Smooth muscle cell (in vitro differentiated cells): ENCODE data around the gene TMEM60. TPM values are rescaled to one million over a fixed set of nuclear protein-coding genes. Genes with fewer than 3 reads are reported as not detected.
A peak's percentile ranks its signal among the peaks of the same experiment; 100 is the strongest.

Experiments
- DNase-seq: peaks from one replicate; lab custom pipeline; 2025; ENCODE audit not compliant: unreplicated experiment; lab: John Stamatoyannopoulos, UW
- H2AFZ ChIP-seq: fragments of 200-600 bp; sonication (generic); 2 replicates; pipeline ENCODE4 v1.6.0; 2016; ENCODE audit warnings: antibody characterized with exemption, low read depth, mild to moderate bottlenecking
- H3F3A ChIP-seq: fragments of 200-600 bp; sonication (generic); 2 replicates; pipeline ENCODE4 v1.6.0; 2017; ENCODE audit warnings: antibody characterized with exemption, low read depth
- H3K27ac ChIP-seq: fragments of 200-600 bp; sonication (generic); 2 replicates; pipeline ENCODE4 v1.5.1; 2016; ENCODE audit warnings: low read depth, mild to moderate bottlenecking
- H3K27me3 ChIP-seq: fragments of 200-600 bp; sonication (generic); 2 replicates; pipeline ENCODE4 v1.6.1; 2016; ENCODE audit warnings: low read depth, mild to moderate bottlenecking
- H3K36me3 ChIP-seq: fragments of 200-600 bp; sonication (generic); 2 replicates; pipeline ENCODE4 v1.5.1; 2016; ENCODE audit warnings: low read depth
- H3K4me1 ChIP-seq: fragments of 200-600 bp; sonication (generic); 2 replicates; pipeline ENCODE4 v1.5.1; 2016; ENCODE audit warnings: low read depth
- H3K4me2 ChIP-seq: fragments of 200-600 bp; sonication (generic); 2 replicates; pipeline ENCODE4 v1.6.0; 2016; ENCODE audit warnings: mild to moderate bottlenecking
- H3K4me3 ChIP-seq: fragments of 200-600 bp; sonication (generic); 2 replicates; pipeline ENCODE4 v1.5.1; 2016; ENCODE audit warnings: mild to moderate bottlenecking
- H3K79me2 ChIP-seq: fragments of 200-600 bp; sonication (generic); 2 replicates; pipeline ENCODE4 v1.6.0; 2016; ENCODE audit warnings: low read depth, mild to moderate bottlenecking
- H3K9ac ChIP-seq: fragments of 200-600 bp; sonication (generic); 2 replicates; pipeline ENCODE4 v1.6.0; 2016; ENCODE audit warnings: low read depth
- H3K9me3 ChIP-seq: fragments of 200-600 bp; sonication (generic); replicated peaks from 2 replicates; pipeline ENCODE4 v1.5.1; 2016; ENCODE audit warnings: low read depth
- H4K20me1 ChIP-seq: fragments of 200-600 bp; sonication (generic); 2 replicates; pipeline ENCODE4 v1.6.0; 2016; ENCODE audit warnings: low read depth
- CTCF ChIP-seq: fragments of 200-600 bp; sonication (generic); IDR thresholded peaks from 2 replicates; pipeline ENCODE4 v1.5.1; 2017; ENCODE audit warnings: borderline replicate concordance, mild to moderate bottlenecking, antibody characterized with exemption; ENCODE audit not compliant: insufficient read depth, poor library complexity, severe bottlenecking
- WGBS: methylation state at CpG from one replicate; pipeline ENCODE4 v1.1.7; 2016; ENCODE audit warnings: low lambda C conversion rate; 5-methylcytosine and 5-hydroxymethylcytosine counted together
- polyA plus RNA-seq: library from polyadenylated mRNA; unstranded; fragments of >200 nt; fragmentation: Nextera tagmentation; extraction: Ambion mirVana; gene quantifications from 2 replicates; pipeline ENCODE4 v1.2.1, GENCODE V29; 2016
- total RNA-seq: library from RNA; depleted of rRNA; stranded (reverse); fragments of >200 nt; gene quantifications from 2 replicates; pipeline ENCODE4 v1.2.3, GENCODE V29; 2014

Gene TMEM60, protein sequence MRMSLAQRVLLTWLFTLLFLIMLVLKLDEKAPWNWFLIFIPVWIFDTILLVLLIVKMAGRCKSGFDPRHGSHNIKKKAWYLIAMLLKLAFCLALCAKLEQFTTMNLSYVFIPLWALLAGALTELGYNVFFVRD
- 12.1 and 28.6 TPM in 2 replicates for total RNA-seq
- 22.5 and 28.0 TPM in 2 replicates for polyA plus RNA-seq

- Histone ChIP-seq H3K27me3 (no peaks in the 10 kb centered on the region), H3K36me3 (no peaks in the 10 kb centered on the region), H2AFZ (peak within 1 kb of the TSS; percentile 85), H4K20me1 (peaks cover 8% of the 10 kb centered on the region), H3K4me2 (peak within 1 kb of the TSS; percentile 89), H3K9me3 (no peaks in the 10 kb centered on the region), H3K27ac (peak within 1 kb of the TSS; percentile 73), H3F3A (peaks cover 4% of the 10 kb centered on the region), H3K9ac (peak within 1 kb of the TSS; percentile 86), H3K79me2 (peaks cover 83% of the 10 kb centered on the region), H3K4me3 (peak within 1 kb of the TSS; percentile 93), H3K4me1 (peaks cover 21% of the 10 kb centered on the region)
- peak; percentile 38 for TF ChIP-seq CTCF
- under 1% methylated on average over 60 of the region's 61 CpGs for WGBS
- peak; percentile 96 for DNase-seq
Measured at GRCh38 chr7:77798394-77799077, at the start of gene TMEM60, which contains the start of gene PHTF2. Gene TMEM60 (minus strand): TSS chr7:77798434. CDS start chr7:77794373, 4,061 bp downstream. Gene PHTF2 (plus strand): TSS chr7:77798773.

GRCh38 chr7:77846317-77847092 is 48.3 kb upstream of the TMEM60 start:
- Histone ChIP-seq H3F3A (no peaks in the 10 kb centered on the region), H3K27me3 (no peaks in the 10 kb centered on the region), H3K4me3 (no peak overlapping the region), H3K36me3 (no peaks in the 10 kb centered on the region), H3K4me1 (no peaks in the 10 kb centered on the region), H2AFZ (no peak overlapping the region), H3K9me3 (no peaks in the 10 kb centered on the region), H3K9ac (no peak overlapping the region), H3K79me2 (peaks cover 84% of the 10 kb centered on the region), H4K20me1 (peaks cover 20% of the 10 kb centered on the region), H3K27ac (no peak overlapping the region), H3K4me2 (no peak overlapping the region)
- DNase-seq, result no peak
- WGBS, result 84% methylated on average over 2 of the region's 8 CpGs
- no peak for TF ChIP-seq CTCF

GRCh38 chr7:77843194-77843593 is 45.0 kb upstream of the TMEM60 start:
- Histone ChIP-seq H4K20me1 (peaks cover 29% of the 10 kb centered on the region), H3K9me3 (no peaks in the 10 kb centered on the region), H3K27ac (no peak overlapping the region), H2AFZ (no peak overlapping the region), H3K4me3 (no peak overlapping the region), H3F3A (no peaks in the 10 kb centered on the region), H3K9ac (no peak overlapping the region), H3K79me2 (peaks cover 84% of the 10 kb centered on the region), H3K4me1 (no peaks in the 10 kb centered on the region), H3K4me2 (no peak overlapping the region), H3K36me3 (no peaks in the 10 kb centered on the region), H3K27me3 (no peaks in the 10 kb centered on the region)
- no peak for DNase-seq
- TF ChIP-seq CTCF, result no peak
- 84% methylated on average over 2 of the region's 2 CpGs for WGBS
